NCI-H1436 (cell line): Measurements from ENCODE around the gene ANKRD24.
A peak's percentile ranks its signal among the peaks of the same experiment; 100 is the strongest.
"Not testable (repeated sequence)": the region's sequence is repeated elsewhere in the genome, so short reads cannot be mapped to it uniquely, and the experiment has no call there.

Experiments
- DNase-seq: peaks from one replicate; lab custom pipeline; 2025; lab: John Stamatoyannopoulos, UW

Gene ANKRD24

DNA sequence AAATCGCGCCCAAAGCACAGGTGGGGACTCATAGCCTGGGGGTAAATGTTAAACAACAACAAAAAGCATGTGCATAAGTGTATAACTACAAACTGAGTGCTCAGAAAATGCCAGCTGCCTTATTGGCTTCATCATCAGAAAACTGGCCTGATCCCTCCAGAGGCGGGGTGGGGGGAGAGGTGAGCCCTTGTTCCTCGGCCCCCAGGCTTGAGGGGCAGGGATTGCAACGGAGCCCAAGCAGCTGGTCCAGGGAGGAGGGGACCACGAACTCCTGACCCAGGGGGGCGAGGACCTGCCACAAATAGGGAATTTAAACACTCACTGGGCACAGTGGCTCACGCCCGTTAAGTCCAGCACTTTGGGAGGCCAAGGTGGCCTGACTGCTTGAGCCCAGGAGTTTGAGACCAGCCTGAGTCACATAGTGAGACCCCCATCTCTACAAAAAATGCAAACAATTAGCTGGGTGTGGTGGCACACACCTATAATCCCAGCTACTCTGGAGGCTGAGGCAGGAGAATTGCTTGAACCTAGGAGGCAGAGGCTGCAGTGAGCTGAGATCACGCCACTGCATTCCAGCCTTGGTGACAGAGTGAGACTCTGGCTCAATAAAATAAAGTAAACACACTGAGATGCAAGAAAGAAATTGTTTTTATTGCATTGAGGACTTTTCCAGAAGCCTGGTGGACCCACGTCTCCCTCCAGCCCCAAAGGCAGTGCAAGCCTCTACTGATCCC is 8.8 kb upstream of the ANKRD24 start:
- no peak for DNase-seq

DNA sequence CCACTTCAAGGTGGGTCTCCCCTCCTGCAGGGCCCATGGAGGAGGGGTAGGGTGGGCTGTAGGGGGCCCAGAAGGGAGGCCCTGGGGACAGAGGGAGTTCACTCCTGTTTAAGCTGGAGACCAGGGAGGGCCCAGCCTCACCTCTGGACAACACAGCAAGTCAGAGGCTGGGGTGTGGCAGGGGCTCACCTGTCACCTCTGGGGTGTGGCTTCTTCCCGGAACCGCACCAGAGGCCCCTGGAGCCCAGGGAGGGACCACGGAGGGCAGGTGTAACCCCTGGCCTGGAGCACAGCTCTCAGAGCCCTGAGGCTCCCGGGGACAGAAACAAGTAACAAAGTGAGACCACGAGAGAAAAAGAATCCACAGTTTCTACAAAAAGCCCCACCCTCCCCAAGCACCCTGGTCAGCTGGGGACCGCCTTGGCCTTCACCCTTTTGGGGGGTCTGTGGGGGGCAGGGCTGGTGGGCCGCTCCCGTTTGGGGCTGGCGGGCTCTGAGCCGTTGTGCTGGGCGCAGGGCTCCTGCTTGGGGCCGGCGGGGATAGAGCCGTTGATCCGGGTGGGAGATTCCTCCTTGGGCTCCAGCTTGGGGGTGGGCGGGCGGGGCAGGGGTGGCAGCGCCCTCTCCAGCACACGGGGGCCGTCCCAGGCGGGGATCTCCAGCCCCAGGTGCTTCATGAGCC is 8.1 kb upstream of the ANKRD24 start:
- DNase-seq = no peak

DNA sequence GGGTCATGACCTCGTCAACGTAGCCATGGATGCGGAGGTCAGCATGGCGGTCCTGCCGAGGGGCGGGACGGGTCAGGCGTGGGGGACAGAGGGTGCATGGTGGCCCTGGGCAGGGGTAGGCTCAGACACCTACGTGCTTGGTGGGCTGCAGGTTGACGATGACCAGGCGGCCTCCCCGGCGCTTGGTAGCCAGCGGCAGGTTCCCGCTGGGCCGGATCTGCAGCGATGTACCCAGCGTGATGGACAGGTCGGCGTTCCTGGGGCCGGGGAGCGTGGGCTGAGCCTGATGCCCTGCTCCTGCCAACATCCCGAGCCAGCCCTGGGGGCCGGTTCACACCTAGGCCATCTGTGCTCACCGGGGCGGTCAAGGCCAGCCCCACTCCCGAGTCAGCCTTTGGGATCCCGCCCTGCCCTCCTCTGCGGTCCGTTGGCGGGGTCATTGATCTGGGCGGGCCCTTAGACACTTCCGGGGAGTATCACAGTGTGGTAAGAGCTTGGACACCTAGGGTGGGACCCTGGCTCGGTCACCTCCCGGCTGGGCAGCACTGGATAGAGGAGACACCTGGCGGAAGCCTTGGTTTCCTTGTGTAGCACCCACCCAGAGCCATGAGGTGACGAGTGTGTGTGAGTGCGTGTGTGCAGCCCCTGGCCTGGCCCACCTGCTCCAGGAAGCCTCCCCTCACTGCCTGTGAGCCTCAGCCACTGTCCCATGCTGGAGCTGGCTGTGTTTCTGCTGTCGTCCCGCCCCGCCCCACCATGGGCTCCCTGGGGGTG is 7.4 kb upstream of the ANKRD24 start:
- no peak for DNase-seq

DNA sequence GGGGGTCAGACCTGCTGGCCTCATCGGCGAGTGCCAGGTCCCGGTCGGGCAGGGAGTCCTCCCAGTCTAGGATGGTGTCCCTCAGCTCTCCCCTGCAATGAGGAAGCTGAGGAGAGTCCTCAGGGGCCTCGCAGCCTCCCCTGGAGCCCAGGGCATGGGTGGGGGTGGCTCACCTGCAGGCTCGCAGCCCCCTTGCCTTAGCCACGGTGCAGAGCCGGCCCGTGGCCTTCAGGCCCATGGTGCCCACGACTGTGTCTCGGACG is 6.9 kb upstream of the ANKRD24 start:
- DNase-seq = no peak

DNA sequence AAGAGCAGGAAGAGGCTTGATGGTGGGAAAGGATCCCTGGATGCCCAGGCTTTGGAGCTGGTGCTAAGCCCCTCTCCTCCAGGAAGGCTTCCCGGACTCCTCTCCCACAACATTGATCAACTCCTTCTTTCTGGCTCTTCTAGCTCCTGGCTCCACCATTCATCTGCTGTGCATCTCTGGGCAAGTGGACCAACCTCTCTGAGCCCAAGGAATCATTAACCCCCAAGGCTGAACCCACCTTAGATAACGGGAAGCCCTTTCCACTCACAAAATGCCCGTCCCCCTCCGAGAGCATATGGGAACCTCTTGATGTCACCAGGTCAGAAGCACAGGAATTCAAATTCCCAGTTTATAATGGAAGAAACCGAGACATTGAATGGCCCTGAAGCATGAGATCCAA is 5.3 kb upstream of the ANKRD24 start:
- no peak for DNase-seq

DNA sequence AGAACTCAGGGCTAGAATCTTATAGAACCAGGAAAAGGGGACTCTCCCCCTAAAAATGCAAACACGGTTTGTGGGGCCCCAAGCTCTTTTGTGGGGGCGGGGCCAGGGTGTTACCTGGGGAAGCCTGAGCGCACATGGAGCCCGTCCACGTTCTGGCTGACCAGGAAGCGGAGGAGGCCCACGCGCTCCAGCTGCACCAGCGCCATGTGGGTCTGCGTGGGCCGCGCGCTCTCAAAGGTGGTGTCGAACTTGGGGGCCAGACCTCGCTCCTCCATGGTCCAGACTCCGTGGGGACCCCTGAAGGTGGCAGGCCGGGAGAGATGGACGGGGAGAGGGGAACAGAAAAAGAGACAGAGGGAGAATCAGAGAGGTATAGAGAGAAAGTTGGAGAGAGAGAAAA is 3.5 kb upstream of the ANKRD24 start:
- DNase-seq = no peak

DNA sequence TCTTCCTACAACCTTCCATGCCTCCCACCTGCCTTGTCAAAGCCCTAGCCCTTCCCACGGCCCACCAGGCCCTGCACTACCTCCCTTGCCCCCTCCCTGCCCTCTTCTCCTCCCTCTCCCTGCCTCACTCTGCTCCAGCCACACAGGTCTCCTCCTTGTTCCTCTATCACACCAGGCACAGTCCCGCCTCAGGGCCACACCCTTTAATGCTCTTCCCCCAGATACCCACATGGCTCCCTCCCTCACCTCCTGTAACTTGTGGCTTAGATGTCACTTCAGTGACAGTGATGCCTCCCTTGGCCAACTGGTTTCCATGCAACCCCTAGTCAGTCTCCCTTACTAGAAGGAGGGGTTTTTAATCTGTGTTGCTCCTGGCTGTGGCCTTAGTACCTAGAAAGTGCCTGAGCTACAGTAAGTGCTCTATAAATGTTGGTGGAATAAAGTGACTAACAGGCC is 1.4 kb upstream of the ANKRD24 start:
- no peak for DNase-seq

DNA sequence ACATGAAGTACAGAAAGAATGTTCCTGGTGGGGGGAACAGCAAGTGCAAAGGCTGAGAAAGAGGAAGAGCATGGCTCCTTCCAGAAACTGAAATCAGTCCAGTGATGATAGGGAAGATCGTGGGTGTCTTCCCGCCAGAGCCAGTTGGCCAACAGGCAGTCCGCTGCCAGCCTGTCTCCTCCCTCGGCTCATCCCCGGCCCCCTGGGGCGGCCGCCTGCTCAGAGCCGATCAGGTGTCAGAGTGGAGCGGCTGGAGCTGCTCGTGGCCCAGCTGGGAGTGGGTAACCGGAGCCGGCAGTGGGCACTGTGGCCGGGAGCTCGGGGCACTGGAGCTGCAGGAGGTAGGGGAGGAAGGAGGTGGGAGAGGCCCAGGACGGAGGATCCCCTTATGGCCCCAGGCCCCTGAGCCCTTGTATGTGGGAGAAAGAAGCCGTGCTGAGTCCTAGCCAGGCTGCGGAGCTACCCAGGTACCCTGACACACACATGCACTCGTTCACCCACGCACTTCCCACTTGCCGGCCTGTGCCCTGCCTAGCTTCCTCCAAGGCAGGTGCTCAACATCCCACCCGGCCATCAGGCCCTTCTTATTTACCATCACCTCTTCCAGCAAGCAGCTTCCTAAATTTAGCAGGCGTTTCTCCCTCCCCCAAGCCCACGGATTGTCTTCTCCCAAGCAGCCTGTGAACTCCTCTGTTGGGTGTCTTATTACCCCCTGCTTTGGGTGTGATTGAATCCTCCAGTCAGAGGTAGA is 1.7 kb downstream of the ANKRD24 start:
- DNase-seq = no peak

DNA sequence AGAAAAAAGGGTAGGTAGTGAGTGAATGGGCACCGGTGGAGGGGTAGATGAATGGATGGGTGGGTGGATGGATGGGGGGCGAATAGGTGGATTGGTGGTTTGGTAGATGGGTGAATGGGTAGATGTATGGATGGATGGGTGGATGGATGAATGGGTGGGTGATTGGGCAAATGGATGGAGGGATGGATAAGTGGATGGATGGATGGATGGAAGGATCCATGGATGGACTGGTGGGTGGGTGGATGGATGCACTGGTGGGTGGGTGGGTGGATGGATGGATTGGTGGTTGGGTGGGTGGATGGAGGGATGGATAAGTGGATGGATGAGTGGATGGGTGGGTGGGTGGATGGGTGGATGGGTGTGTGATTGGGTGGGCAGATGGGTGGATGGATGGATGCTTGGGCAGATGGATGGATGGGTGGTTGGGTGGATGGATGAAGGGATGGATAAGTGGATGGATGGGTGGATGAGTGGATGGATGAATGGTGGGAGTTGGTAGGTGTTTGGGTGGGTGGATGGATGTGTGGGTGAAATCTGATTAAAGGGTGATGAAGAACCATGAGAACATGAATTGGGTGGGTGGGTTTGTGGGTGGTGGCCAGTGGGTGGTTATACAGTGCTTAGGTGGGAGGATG is 2.3 kb downstream of the ANKRD24 start:
- DNase-seq = no peak

DNA sequence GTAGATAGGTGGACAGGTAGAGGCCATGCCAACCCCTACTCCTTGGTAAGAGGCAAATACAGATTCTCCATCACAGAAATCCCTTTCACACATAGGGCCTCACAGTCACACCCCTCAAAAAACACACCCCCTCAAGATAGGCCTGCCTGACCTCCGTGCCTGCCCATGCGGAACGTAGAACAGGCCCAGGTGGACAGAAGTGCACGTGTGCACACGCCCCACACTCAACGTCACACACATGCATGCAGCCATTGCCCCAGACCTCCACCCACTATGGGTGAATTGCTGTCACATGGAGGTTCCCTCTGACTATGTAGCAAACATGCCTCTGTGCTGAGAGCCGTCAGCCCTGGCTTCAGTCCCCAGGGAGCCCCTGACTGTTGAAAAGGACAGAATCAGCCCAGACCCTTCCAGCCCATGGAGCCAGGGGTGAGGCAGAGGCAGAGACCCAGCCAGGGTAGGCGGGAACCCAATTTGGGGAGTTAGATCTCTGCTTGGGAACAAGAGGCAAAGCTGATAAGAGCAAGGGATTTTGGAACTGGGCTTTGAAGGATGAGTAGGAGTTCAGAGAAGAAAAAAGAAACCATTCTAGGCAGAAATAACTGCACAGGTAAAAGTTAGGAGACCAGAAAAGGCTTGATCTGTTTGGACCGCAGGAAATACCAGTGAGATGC is 3.1 kb downstream of the ANKRD24 start:
- no peak for DNase-seq

DNA sequence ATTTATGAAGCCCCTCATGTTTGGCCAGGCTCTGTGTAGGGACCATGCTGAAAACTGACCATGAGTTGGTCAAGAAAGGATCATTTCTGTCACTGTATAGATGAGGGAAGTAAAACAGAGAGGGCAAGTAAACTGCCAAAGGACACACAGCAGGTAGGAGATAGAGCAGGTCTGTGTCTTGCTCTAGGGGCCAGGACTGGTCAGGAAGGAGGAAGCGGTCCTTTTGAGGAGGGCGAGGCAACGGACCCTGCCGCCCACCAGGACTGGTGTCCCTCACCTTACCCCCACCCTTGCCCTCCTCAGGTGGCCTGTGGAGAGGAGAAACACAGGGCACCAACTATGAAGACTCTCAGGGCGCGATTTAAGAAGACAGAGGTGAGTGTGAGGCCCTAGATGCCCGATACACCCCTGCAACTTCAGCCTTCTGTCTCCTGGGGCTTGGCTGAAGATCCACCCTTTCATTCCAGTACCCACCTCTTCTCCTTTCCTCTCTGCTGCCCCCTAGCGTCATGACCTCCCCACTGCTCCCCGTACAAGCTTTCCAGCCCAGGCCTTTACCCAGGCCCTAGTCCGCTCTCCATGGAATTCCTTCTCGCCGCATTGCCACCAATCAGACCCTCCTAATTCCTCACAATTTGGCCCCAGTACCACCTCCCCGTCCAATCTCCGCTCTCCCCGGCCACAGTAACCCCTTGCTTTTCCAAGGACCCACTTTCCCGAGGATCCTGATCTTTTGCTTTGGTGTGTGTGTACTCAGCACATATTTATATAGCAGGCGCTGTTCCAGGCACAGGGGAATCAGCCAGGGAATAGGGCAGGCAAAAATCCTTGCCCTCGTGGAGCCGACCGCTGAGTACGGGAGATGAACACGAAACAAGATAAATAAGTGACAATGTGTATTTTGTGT is 3.9 kb downstream of the ANKRD24 start:
- peak; percentile 65 for DNase-seq

DNA sequence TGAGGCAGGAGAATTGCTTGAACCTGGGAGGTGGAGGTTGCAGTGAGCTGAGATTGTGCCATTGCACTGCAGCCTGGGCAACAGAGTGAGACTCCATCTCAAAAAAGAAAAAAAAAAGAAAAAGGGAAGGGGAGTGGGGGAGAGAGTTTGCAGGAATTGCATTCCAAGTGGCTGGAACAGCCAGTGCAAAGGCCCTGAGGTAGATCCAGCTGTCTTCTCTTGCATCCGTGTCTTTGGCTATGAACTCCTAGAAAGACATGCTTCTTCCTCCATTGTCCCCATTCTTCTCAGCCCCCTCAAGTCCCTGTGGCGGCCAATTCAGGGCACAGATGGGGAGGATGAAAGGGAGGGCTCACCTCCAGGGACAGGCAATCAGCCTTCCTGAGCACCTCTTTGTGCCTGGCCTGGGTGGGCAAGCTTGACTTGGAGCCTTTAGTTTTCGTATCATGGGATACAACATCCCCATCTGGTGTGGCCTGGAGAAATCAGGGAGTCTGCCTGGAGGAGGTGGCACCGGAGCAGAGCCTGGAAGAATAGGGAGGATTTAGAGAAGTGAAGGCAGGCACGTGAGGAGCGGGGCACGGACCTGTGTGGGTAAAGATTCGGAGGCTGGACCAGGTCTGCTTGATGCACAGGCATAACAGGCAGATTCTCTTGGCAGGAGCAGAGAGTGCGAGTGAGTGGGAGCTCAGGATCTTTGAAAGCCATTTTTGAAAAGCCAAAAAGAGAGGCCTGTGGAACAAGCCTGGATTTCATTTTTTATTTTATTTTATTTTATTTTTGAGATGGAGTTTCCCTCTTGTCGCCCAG is 5.0 kb downstream of the ANKRD24 start:
- DNase-seq = no peak

DNA sequence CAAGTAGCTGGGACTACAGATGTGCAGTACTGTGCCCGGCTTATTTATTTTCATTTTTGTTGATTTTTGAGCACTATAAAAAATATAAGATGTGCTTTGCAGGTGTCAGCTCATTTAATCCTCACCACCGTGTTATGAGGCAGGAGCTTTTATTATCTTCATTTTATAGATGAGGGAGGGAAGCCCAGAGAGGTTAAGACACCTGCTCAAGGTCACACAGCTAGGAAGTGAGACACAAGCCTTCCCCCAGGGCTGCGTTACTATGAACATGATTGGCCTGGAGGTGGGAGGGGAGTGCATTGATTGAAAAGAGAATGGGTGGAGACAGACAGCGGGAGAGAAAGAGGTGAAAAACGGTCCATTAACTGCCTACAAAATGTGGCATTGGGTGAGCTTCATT is 7.2 kb downstream of the ANKRD24 start:
- no peak for DNase-seq

DNA sequence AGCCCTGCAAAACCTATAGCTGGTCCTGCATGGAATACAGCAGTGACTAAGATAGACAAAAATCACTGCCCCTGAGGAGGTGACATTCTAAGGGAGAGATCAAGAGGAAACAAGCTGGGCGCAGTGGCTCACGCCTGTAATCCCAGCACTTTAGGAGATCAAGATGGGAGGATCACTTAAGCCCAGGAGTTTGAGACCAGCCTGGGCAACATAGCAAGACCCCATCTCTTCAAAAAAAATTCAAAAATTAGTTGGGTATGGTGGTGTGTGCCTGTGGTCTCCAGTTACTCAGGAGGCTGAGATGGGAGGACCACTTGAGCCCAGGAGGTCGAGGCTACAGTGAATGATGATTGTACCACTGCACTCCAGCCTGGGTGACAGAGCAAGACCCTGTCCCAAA is 10.0 kb downstream of the ANKRD24 start:
- DNase-seq = not testable (repeated sequence)

DNA sequence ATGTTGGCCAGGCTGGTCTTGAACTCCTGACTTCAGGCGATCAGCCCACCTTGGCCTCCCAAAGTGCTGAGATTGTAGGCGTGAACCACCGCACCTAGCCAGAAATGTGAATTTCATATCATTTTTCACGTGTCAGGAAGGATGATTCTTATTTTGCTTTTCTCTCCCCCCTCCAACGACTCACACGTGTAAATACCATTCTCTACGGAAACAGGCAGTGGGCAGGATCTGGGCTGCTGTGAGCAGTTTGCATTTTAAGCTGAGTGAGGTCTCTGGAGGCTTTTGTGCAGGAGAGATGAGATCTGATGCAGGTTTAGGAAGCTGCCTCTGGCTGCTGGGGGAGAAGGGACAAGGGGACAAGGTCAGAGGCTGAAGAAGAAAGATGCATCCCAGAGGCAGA is 11.9 kb downstream of the ANKRD24 start:
- no peak for DNase-seq

DNA sequence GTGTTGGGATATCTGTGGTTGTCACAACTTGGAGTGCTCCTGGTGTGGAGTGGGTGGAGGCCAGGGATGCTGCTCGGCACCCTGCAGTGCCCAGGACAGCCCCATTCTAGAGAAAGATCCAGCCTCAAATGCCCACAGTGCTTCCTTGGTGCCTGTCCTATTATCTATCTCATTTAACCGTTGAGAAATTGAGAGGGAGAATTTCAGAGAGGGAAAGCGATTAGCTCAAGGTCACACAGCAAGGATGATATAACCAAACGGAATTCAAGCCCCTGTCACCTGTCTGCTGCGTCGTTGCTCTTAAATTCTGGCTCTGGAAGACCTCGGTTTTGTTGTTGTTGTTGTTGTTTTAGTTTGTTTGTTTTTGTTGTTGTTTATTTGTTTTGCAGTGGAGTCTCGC is 13.5 kb downstream of the ANKRD24 start:
- DNase-seq = no peak

DNA sequence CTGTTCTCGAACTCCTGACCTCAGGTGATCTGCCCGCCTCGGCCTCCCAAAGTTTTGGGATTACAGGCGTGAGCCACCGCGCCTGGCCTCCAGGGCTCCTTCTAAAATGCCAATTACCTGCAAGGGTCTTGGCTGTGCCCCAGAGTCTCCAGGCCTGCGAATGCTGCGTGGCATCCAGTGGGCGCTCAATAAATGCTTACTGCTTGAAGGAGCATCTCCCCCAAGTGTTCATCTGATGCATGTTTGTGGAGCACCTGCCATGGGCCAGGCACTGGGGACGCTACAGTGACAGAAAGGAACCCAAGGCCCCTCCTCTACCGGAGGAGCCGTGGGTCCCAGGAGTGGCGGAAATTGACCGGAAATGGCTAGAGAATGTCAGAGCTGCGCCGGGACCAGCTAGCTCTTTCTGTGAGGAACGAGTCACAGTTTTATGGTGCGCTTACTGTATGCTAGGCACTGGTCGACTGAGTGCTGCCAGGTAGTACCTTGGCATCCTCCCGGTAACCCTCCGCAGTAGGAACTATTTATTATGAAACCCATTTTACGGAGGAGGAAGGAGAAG is 14.2 kb downstream of the ANKRD24 start:
- no peak for DNase-seq

DNA sequence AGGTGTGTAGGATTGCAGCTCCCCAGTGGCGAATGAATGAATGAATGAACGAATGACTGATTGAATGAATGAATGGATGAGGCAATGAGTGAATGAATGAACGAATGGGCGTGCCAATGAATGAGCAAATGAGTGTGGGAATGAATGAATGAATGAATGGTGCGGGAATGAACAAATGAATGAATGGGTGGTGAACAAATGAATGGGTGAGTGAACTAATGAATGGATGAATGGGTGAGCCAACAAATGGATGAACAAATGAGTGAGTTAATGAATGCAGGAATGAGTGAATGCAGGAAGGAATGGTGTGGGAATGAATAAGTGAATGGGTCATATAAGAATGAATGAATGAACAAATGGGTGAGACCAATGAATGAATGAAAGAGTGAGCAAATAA is 14.7 kb downstream of the ANKRD24 start:
- DNase-seq = no peak
